ENCODE data around the gene COX7A2. TPM values are rescaled to one million over a fixed set of nuclear protein-coding genes. Genes with fewer than 3 reads are reported as not detected.

The COX7A2 gene
- total and polyA plus RNA-seq, 10 of the 15 experiments (the other 5 are each of a cell fraction or from before 2014, with no cell fraction given), result 199 to 1,834 (median 576) TPM

GRCh38 chr6:75284632-75285282 lies 41.2 kb upstream of the COX7A2 start, which contains the start of gene TMEM30A (continued):
- TF ChIP-seq ZBTB40 (IDR thresholded peaks at IDR 0.05; ENCODE audit: borderline replicate concordance) (peak; percentile 87; the same call in 1 of the 2 replicates), WRNIP1 (IDR thresholded peaks at IDR 0.05; ENCODE audit: borderline replicate concordance, low read depth, low read length) (0 out of 2 replicates have a peak, but pooled peaks have one; percentile 94), ZNF622 (IDR thresholded peaks at IDR 0.05) (no peak), IKZF2 (IDR thresholded peaks at IDR 0.05) (peak; percentile 100), RBBP5 (conservative IDR thresholded peaks at IDR 0.05) (no peak), POLR2AphosphoS5 (IDR thresholded peaks at IDR 0.05; ENCODE audit: low read length) (peak; percentile 99), CTCF (IDR thresholded peaks at IDR 0.05 in 2 of 3, conservative IDR thresholded peaks at IDR 0.05 in 1 of 3; ENCODE audit: control insufficient read depth in 2 of 3, extremely low read depth in 1 of 3, insufficient read depth in 1 of 3, low read depth in 3 of 3, low read length in 3 of 3) (no peak), PAX5 (IDR thresholded peaks at IDR 0.05; ENCODE audit: borderline replicate concordance, low read depth, low read length) (peak; percentile 84; the same call in 1 of the 2 replicates), NBN (IDR thresholded peaks at IDR 0.05) (peak; percentile 94), ZBTB33 (IDR thresholded peaks at IDR 0.05) (no peak), ELK1 (IDR thresholded peaks at IDR 0.05; ENCODE audit: low read depth, low read length) (no peak; the same call in 1 of the 2 replicates), CREM (IDR thresholded peaks at IDR 0.05; ENCODE audit: low read depth) (peak; percentile 20), MYB (IDR thresholded peaks at IDR 0.05; ENCODE audit: borderline replicate concordance, low read depth, low read length) (no peak), NKRF (conservative IDR thresholded peaks at IDR 0.05) (no peak; the same call in none of the 2 replicates), SMAD1 (IDR thresholded peaks at IDR 0.05; ENCODE audit: low read depth, partially characterized antibody) (peak; percentile 80), BCL11A (IDR thresholded peaks at IDR 0.05; ENCODE audit: low read depth, low read length) (0 out of 2 replicates have a peak, but pooled peaks have one; percentile 12), NFXL1 (IDR thresholded peaks at IDR 0.05; ENCODE audit: borderline replicate concordance) (no peak), MEF2B (IDR thresholded peaks at IDR 0.05; ENCODE audit: partially characterized antibody, poor library complexity, severe bottlenecking) (no peak), JUND (IDR thresholded peaks at IDR 0.05; ENCODE audit: low read depth, low read length) (no peak)

Measured in GM12878 (cell line).